ENCODE measurements around the gene ADAMTS7.
"Not testable (repeated sequence)": the region's sequence is repeated elsewhere in the genome, so short reads cannot be mapped to it uniquely, and the experiment has no call there.

ADAMTS7 gene

GRCh38 chr15:78752492-78753358, 58.5 kb downstream of the ADAMTS7 start:
- no peak for DNase-seq

- DNase-seq, result no peak
Measured at GRCh38 chr15:78751602-78751979, 59.7 kb downstream of the ADAMTS7 start.

GRCh38 chr15:78750974-78751601, 60.2 kb downstream of the ADAMTS7 start:
- DNase-seq, result peak; percentile 92

- DNase-seq, result no peak
Measured at GRCh38 chr15:78750566-78750965, 60.7 kb downstream of the ADAMTS7 start.

- no peak for DNase-seq
Measured at GRCh38 chr15:78749831-78750230, 61.4 kb downstream of the ADAMTS7 start.

GRCh38 chr15:78747877-78748276, 63.4 kb downstream of the ADAMTS7 start:
- DNase-seq, result not testable (repeated sequence)

GRCh38 chr15:78741674-78742073, 69.6 kb downstream of the ADAMTS7 start:
- DNase-seq, result not testable (repeated sequence)

- DNase-seq, result no peak
Measured at GRCh38 chr15:78740904-78741274, 70.4 kb downstream of the ADAMTS7 start.

- DNase-seq, result peak; percentile 40
Measured at GRCh38 chr15:78739996-78740903, 71.0 kb downstream of the ADAMTS7 start.

GRCh38 chr15:78739206-78739605, 72.1 kb downstream of the ADAMTS7 start:
- DNase-seq, result no peak

- peak; percentile 58 for DNase-seq
Measured at GRCh38 chr15:78737931-78738558, 73.2 kb downstream of the ADAMTS7 start.

- no peak for DNase-seq
Measured at GRCh38 chr15:78737187-78737820, 74.0 kb downstream of the ADAMTS7 start.

GRCh38 chr15:78736286-78736685, 75.0 kb downstream of the ADAMTS7 start:
- DNase-seq, result not testable (repeated sequence)

GRCh38 chr15:78734451-78735064, 76.7 kb downstream of the ADAMTS7 start:
- DNase-seq, result no peak

- no peak for DNase-seq
Measured at GRCh38 chr15:78732634-78733033, 78.6 kb downstream of the ADAMTS7 start.

- DNase-seq, result no peak
Measured at GRCh38 chr15:78730955-78731354, 80.3 kb downstream of the ADAMTS7 start.

- DNase-seq, result not testable (repeated sequence)
Measured at GRCh38 chr15:78728427-78728826, 82.8 kb downstream of the ADAMTS7 start.

GRCh38 chr15:78727561-78727960, 83.7 kb downstream of the ADAMTS7 start:
- DNase-seq, result no peak

GRCh38 chr15:78726870-78727551, 84.3 kb downstream of the ADAMTS7 start:
- no peak for DNase-seq

- DNase-seq, result not testable (repeated sequence)
Measured at GRCh38 chr15:78719819-78720450, 91.3 kb downstream of the ADAMTS7 start.

GRCh38 chr15:78718837-78719236, 92.4 kb downstream of the ADAMTS7 start:
- no peak for DNase-seq

Data from CD4-positive, alpha-beta T cell treated with Interleukin-6 for 4 hours (primary cell).